HCT116 (cell line): ENCODE data around the gene PXK. TPM values are rescaled to one million over a fixed set of nuclear protein-coding genes. Genes with fewer than 3 reads are reported as not detected.

ENCODE experiments used
- ATAC-seq: fragments of 200-7000 bp; cut with Tn5 transposase; 2 replicates; pipeline ENCODE4 v1.9.1; 2020; ENCODE audit warnings: mild to moderate bottlenecking, moderate library complexity
- BruUV-seq: library from RNA; stranded (reverse); fragments of 400-500 nt; replicated peaks from 2 replicates; lab custom pipeline; 2021; lab: Mats Ljungman, UMichigan
- CTCF ChIA-PET: fragments of 300-600 bp; sonication (Branson Sonifier 250); formaldehyde crosslinking; loops from one replicate; lab custom pipeline; 2021; ENCODE audit warnings: antibody characterized with exemption; lab: Charles Lee
- POLR2A ChIA-PET: fragments of 300-600, 350-600 bp; sonication (Branson Sonifier 250); formaldehyde crosslinking; loops from one replicate; lab custom pipeline; 2021; ENCODE audit warnings: antibody characterized with exemption; lab: Charles Lee
- RAD21 ChIA-PET, 2 experiments: fragments of 300-600 bp; sonication (Branson Sonifier 250); formaldehyde crosslinking; loops; one replicate each; lab custom pipeline; 2023; ENCODE audit warnings: low total read pairs in 2 of 2; ENCODE audit not compliant: uncharacterized antibody in 2 of 2, unreplicated experiment in 2 of 2, low non-redundant PET in 1 of 2; lab: Charles Lee
- DNase-seq: peaks from one replicate; pipeline ENCODE4 v3.0.0-alpha.2; 2010; ENCODE audit warnings: low read depth, low spot score
- H2AFZ ChIP-seq: fragments of 200-600 bp; shearing (Covaris generic), sonication (generic); 2 replicates; pipeline ENCODE4 v1.6.1; 2017; ENCODE audit warnings: low read depth, mixed run types, mixed read lengths, antibody characterized with exemption, low read length; ENCODE audit not compliant: poor library complexity, severe bottlenecking
- H3K27ac ChIP-seq: 2 replicates; pipeline ENCODE4 v1.5.1; 2012; ENCODE audit warnings: low read depth, low read length
- H3K27me3 ChIP-seq: fragments of 200-600 bp; sonication (generic); 2 replicates; pipeline ENCODE4 v1.6.1; 2016; ENCODE audit warnings: mixed run types, low read length, mixed read lengths; ENCODE audit not compliant: insufficient read depth
- H3K36me3 ChIP-seq, 2 experiments: fragments of 200-500 bp in 1 of 2; fragments of 200-600 bp in 1 of 2; sonication (Bioruptor generic) in 1 of 2; sonication (generic) in 1 of 2; 2 replicates each; pipeline versions ENCODE4 v1.5.1 to v1.6.1; 2014 to 2016; ENCODE audit warnings: low read length in 2 of 2, inconsistent platforms in 1 of 2, mixed read lengths in 1 of 2, mixed run types in 1 of 2; ENCODE audit not compliant: insufficient read depth in 2 of 2, control insufficient read depth in 1 of 2
- H3K4me1 ChIP-seq, 2 experiments: fragments of 200-600 bp in 1 of 2; sonication (generic) in 1 of 2; 2 replicates each; pipeline versions ENCODE4 v1.5.1 to v1.6.1; 2012 to 2017; ENCODE audit warnings: low read length in 2 of 2, inconsistent platforms in 1 of 2, mild to moderate bottlenecking in 1 of 2, mixed read lengths in 1 of 2, mixed run types in 1 of 2, moderate library complexity in 1 of 2; ENCODE audit not compliant: insufficient read depth in 2 of 2, control insufficient read depth in 1 of 2
- H3K4me2 ChIP-seq: fragments of 200-600 bp; sonication (generic); 2 replicates; pipeline ENCODE4 v1.6.1; 2017; ENCODE audit warnings: mixed run types, low read length, mixed read lengths
- H3K4me3 ChIP-seq, 2 experiments: fragments of 200-600 bp in 1 of 2; sonication (generic) in 1 of 2; replicated peaks in 1 of 2; 2 replicates each; pipeline ENCODE4 v1.5.1; 2011 to 2016; ENCODE audit warnings: low read length in 2 of 2, control low read depth in 1 of 2, low read depth in 1 of 2, mild to moderate bottlenecking in 1 of 2, mixed read lengths in 1 of 2, mixed run types in 1 of 2
- H3K79me2 ChIP-seq: fragments of 200-600 bp; sonication (generic); 2 replicates; pipeline ENCODE4 v1.6.1; 2017; ENCODE audit warnings: mild to moderate bottlenecking, mixed run types, low read length, moderate library complexity, mixed read lengths; ENCODE audit not compliant: insufficient read depth
- H3K9ac ChIP-seq: fragments of 200-600 bp; sonication (generic); 2 replicates; pipeline ENCODE4 v1.6.1; 2016; ENCODE audit warnings: low read length, mixed read lengths
- H3K9me2 ChIP-seq: fragments of 200-600 bp; sonication (generic), shearing (Covaris generic); 2 replicates; pipeline ENCODE4 v1.6.1; 2017; ENCODE audit warnings: mixed run types, mild to moderate bottlenecking, moderate library complexity; ENCODE audit not compliant: insufficient read depth
- H3K9me3 ChIP-seq, 2 experiments: fragments of 200-500 bp in 1 of 2; fragments of 200-600 bp in 1 of 2; sonication (Bioruptor generic) in 1 of 2; sonication (generic) in 1 of 2; 2 replicates each; pipeline ENCODE4 v1.6.1; 2014 to 2017; ENCODE audit warnings: low read length in 2 of 2, mixed read lengths in 2 of 2, inconsistent platforms in 1 of 2, low read depth in 1 of 2, mild to moderate bottlenecking in 1 of 2, mixed run types in 1 of 2, moderate library complexity in 1 of 2; ENCODE audit not compliant: control insufficient read depth in 1 of 2, insufficient read depth in 1 of 2
- H4K20me1 ChIP-seq: fragments of 200-600 bp; sonication (generic), shearing (Covaris generic); 2 replicates; pipeline ENCODE4 v1.6.1; 2017; ENCODE audit warnings: mixed run types, mild to moderate bottlenecking, moderate library complexity; ENCODE audit not compliant: insufficient read depth
- ATF3 ChIP-seq: IDR thresholded peaks from 2 replicates; pipeline ENCODE4 v1.6.1; 2012
- CEBPB ChIP-seq: IDR thresholded peaks from 2 replicates; pipeline ENCODE4 v1.6.1; 2012; ENCODE audit warnings: low read depth
- EGR1 ChIP-seq: IDR thresholded peaks from 2 replicates; pipeline ENCODE4 v1.6.1; 2012; ENCODE audit warnings: low read depth
- ELF1 ChIP-seq: IDR thresholded peaks from 2 replicates; pipeline ENCODE4 v1.6.1; 2012; ENCODE audit warnings: low read depth, borderline replicate concordance
- EZH2phosphoT487 ChIP-seq: fragments of 200-600 bp; IDR thresholded peaks from 2 replicates; pipeline ENCODE4 v1.6.1; 2018; ENCODE audit warnings: antibody characterized with exemption, borderline replicate concordance
- FOSL1 ChIP-seq: IDR thresholded peaks from 2 replicates; pipeline ENCODE4 v1.6.1; 2012; ENCODE audit warnings: low read depth
- JUND ChIP-seq: IDR thresholded peaks from 2 replicates; pipeline ENCODE4 v1.6.1; 2012
- MAX ChIP-seq: IDR thresholded peaks from 2 replicates; pipeline ENCODE4 v1.6.1; 2012
- POLR2A ChIP-seq: IDR thresholded peaks from 2 replicates; pipeline ENCODE4 v1.7.0; 2011; ENCODE audit warnings: borderline replicate concordance; ENCODE audit not compliant: insufficient read depth, insufficient read length; ENCODE audit errors: extremely low read depth
- POLR2AphosphoS5 ChIP-seq: IDR thresholded peaks from 2 replicates; pipeline ENCODE4 v1.6.1; 2011; ENCODE audit warnings: mild to moderate bottlenecking, low read depth, low read length, moderate library complexity
- RAD21 ChIP-seq: IDR thresholded peaks from 2 replicates; pipeline ENCODE4 v1.6.1; 2012; ENCODE audit warnings: low read depth, mild to moderate bottlenecking
- SIN3A ChIP-seq: IDR thresholded peaks from 2 replicates; pipeline ENCODE4 v1.6.1; 2012; ENCODE audit warnings: low read depth
- SP1 ChIP-seq: IDR thresholded peaks from 2 replicates; pipeline ENCODE4 v1.6.1; 2012; ENCODE audit warnings: low read depth
- SRF ChIP-seq: IDR thresholded peaks from 2 replicates; pipeline ENCODE4 v1.6.1; 2012; ENCODE audit warnings: low read depth
- TCF7L2 ChIP-seq: IDR thresholded peaks from 2 replicates; pipeline ENCODE4 v1.7.0; 2011; ENCODE audit warnings: borderline replicate concordance, inconsistent platforms; ENCODE audit not compliant: insufficient read depth, insufficient read length; ENCODE audit errors: extremely low read depth
- ZFX ChIP-seq: fragments of 450-650 bp; IDR thresholded peaks from 2 replicates; pipeline ENCODE4 v1.6.1; 2017
- ZNF274 ChIP-seq: fragments of 200-500 bp; sonication (Bioruptor generic); IDR thresholded peaks from 2 replicates; pipeline ENCODE4 v1.6.1; 2014; ENCODE audit warnings: mild to moderate bottlenecking, low read depth, low read length, inconsistent platforms
- intact Hi-C: fragments of 100-400 bp; cut with micrococcal nuclease; formaldehyde crosslinking; loops from 2 replicates; pipeline ENCODE4 v1.10.0; 2022
- total RNA-seq: library from RNA; stranded (reverse); gene quantifications from one replicate; pipeline ENCODE4 v1.2.1, GENCODE V29; 2021; ENCODE audit not compliant: unreplicated experiment
- TF ChIP-seq, protein P1 (sequence below), 3 experiments: fragments of 200-600 bp in 1 of 3; sonication (generic) in 1 of 3; IDR thresholded peaks in 2 of 3; conservative IDR thresholded peaks in 1 of 3; 2 replicates each; pipeline ENCODE4 v1.5.1; 2012 to 2017; ENCODE audit warnings: low read depth in 2 of 3, low read length in 2 of 3, antibody characterized with exemption in 1 of 3, borderline replicate concordance in 1 of 3, control low read depth in 1 of 3, mild to moderate bottlenecking in 1 of 3, mixed read lengths in 1 of 3, mixed run types in 1 of 3, moderate library complexity in 1 of 3; ENCODE audit not compliant: insufficient read depth in 1 of 3

The PXK gene
- total RNA-seq, 1 experiment from 2014 or later = 10.2 TPM

- no peaks in the 10 kb centered on the region for H4K20me1 ChIP-seq
- ChIA-PET CTCF (no interaction called here), RAD21 (no interaction called here), POLR2A (no interaction called here)
- H2AFZ ChIP-seq = no peak overlapping the region
- intact Hi-C loops = no loop called here
- ATAC-seq (no peak), DNase-seq (no peak)
- H3K4me3 ChIP-seq = no peak overlapping the region
- H3K4me2 ChIP-seq = no peak overlapping the region
- H3K79me2 ChIP-seq = no peaks in the 10 kb centered on the region
- no TSS peak for BruUV-seq
- no peaks in the 10 kb centered on the region for H3K4me1 ChIP-seq
- no peak overlapping the region for H3K27ac ChIP-seq
- no peaks in the 10 kb centered on the region for H3K9me3 ChIP-seq
- no peak overlapping the region for H3K9ac ChIP-seq
- no peaks in the 10 kb centered on the region for H3K27me3 ChIP-seq
- H3K9me2 ChIP-seq = no peaks in the 10 kb centered on the region
- no peaks in the 10 kb centered on the region for H3K36me3 ChIP-seq
- TF ChIP-seq ZNF274 = no peak
- no peak for TF ChIP-seq TCF7L2
- no peak for TF ChIP-seq CEBPB
- no peak for TF ChIP-seq ELF1
- no peak for TF ChIP-seq SIN3A
- no peak for TF ChIP-seq EGR1
- TF ChIP-seq ZFX = no peak
- TF ChIP-seq JUND = no peak
- no peak for TF ChIP-seq SP1
- no peak for TF ChIP-seq RAD21
- no peak for TF ChIP-seq MAX
- TF ChIP-seq SRF = no peak
- no peak for TF ChIP-seq ATF3
- no peak for TF ChIP-seq EZH2phosphoT487
- no peak for TF ChIP-seq POLR2AphosphoS5
- TF ChIP-seq POLR2A = no peak
- no peak for TF ChIP-seq FOSL1
- TF ChIP-seq, protein P1, sequence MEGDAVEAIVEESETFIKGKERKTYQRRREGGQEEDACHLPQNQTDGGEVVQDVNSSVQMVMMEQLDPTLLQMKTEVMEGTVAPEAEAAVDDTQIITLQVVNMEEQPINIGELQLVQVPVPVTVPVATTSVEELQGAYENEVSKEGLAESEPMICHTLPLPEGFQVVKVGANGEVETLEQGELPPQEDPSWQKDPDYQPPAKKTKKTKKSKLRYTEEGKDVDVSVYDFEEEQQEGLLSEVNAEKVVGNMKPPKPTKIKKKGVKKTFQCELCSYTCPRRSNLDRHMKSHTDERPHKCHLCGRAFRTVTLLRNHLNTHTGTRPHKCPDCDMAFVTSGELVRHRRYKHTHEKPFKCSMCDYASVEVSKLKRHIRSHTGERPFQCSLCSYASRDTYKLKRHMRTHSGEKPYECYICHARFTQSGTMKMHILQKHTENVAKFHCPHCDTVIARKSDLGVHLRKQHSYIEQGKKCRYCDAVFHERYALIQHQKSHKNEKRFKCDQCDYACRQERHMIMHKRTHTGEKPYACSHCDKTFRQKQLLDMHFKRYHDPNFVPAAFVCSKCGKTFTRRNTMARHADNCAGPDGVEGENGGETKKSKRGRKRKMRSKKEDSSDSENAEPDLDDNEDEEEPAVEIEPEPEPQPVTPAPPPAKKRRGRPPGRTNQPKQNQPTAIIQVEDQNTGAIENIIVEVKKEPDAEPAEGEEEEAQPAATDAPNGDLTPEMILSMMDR (IDR thresholded peaks at IDR 0.05 in 2 of 3, conservative IDR thresholded peaks at IDR 0.05 in 1 of 3; ENCODE audit: borderline replicate concordance in 1 of 3, insufficient read depth in 1 of 3, low read depth in 2 of 3, low read length in 2 of 3) = no peak
Measured at GRCh38 chr3:58371754-58372153, 39.1 kb downstream of the PXK start.
